Activated T-cell treated with anti-CD3 and anti-CD28 coated beads for 4 hours (primary cell): ENCODE measurements around the gene ST8SIA1.

Source experiments
- DNase-seq: peaks from one replicate; pipeline ENCODE4 v3.0.0-alpha.2; 2020

The ST8SIA1 gene

DNA sequence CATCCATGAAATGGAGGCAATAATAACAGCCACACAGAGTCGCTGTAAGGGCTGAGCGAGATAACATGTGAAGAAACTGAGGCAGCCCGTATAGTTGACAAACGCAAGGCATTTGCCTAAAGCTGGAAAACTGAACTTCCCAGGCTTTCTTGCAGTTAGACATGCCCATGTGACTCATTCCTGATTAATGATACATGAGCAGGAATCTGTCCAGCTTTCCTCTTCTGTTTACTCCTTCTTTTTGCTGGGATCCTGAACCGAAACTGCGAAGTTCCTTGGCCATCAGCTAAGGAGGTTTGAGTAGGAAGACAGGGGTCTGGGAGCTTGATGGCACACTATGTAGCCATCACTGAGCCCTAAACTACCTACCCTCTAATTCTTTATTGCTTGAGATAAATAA is 52.2 kb downstream of the ST8SIA1 start:
- DNase-seq: no peak

DNA sequence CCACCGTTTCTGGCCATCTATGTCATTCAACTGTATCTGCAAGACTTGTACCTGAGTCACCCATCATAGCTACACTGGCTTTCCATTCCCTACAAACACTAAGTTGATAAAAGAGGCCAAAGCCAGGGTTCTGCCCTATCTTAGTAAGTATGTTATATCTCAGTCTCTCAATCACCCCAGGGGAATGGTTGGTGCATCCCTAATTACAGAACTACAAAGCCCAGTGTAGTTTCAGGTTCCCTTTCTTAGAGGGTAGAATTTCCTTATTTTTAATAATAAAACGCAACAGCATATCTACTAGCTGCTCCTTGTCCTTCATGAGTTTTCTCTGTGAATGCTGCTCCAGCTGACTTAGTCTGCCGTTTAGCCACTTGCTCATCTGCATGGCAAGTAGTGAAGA is 57.6 kb downstream of the ST8SIA1 start:
- DNase-seq: no peak

DNA sequence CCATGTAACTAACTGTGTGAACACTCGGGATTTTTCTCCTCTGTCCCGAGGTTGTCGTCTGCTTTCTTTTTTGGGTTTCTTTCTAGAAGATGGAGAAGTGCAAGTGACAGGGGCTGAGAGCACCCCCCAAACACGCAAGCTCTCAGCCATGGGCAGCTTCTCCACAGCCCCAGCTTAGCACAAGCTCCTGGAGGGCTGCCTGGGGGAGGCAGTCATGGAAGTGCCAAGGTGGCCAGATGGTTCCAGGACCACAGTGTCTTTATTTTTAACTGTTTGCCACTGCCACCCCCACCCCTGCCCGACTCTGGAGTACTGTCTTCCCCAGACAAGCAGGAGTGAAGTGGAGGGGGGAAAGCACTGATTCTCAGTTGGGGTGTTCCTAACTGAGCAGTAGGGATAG is 58.2 kb downstream of the ST8SIA1 start:
- DNase-seq: no peak

DNA sequence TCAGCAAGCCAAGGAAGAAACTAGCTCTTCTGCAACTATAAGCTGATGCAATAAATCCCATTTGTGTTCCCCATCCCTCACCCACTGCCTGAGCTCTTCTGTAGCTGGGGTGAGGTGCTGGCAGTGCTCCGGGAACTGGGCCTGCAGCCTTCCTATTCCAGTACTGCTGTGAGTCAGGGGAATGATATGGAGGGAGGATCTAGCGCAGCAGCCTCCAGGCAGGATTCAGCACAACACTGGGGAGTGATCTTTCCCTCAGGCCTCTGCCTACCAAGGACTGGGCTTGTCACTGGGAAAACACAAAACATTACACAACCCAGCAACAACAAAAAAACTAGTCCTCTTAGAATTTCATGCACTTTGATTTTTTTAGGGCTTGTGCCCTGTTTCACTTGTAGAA is 58.7 kb downstream of the ST8SIA1 start:
- DNase-seq: no peak

DNA sequence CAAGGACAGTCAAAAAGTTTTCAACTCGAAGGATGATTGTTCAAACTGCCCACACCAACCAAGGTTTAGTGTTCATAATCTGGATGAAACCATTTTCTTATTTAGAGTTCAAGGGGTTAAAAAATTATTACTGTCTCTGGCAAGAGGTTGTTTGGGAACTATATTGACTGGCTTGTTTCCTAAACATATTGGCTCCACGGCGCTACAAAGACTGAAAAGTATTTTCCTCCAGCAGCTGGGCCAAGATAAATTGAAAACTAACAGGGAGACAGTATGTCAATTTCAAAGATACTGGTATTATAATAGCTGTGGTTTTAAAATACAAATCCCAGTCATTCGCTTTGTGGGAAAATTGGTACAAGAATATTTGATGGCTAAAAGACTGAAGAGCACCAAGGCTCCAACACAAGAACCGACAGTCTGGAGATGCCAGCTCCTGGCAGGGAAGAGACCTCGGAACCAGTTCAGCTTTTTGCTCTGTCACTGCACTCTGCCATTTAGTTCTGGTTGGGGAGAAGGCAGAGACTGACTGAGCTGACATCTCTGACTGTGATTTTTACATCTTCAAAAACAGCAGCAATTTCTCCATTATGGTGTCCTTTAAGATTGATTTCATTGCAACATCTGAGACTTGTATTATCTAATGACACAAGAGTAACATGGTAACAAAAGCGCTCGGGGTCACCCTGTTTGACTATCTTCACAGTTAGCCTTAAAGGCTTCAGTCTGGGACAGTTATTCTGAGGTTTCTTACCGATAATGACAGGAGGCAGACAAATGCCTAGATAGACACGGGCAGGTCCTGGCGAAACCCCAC is 62.0 kb downstream of the ST8SIA1 start:
- DNase-seq: no peak

DNA sequence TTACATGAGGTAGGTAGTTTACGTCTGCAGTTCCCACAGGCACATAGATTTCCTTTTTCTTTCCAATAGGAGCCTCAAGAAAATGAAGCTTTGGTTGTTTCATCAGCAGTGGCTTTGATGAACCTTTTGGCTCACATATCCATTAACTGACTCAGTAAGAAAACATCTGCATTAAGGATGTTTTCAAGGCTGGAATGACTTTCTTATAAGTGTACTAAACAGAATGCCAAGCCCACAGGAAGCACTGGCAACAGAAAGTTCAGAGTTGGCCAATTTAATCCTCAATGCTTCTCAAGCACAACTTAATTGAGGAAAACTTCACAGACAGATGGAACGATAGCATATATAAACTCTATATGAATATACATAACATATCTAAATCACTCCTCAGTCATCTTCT is 63.5 kb downstream of the ST8SIA1 start:
- no peak for DNase-seq

DNA sequence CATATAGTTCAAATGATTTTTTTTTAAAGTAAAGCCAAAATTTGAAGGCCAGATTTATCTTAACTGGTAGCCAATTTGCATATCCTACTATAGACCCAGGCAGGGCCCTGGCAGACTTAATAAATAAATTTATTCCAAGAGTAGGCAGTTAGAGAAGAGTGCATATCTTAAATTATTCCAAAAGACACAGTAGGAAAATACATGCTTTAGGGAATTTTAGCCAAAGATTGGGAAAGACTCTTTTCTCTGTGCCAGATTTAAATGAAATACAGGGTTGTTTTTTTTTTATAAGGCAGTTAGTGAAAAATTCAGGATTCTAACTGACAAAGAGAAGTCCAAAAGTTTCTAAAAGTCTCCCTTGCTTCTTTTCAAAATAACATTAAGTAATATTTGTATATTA is 65.5 kb downstream of the ST8SIA1 start:
- DNase-seq: no peak

DNA sequence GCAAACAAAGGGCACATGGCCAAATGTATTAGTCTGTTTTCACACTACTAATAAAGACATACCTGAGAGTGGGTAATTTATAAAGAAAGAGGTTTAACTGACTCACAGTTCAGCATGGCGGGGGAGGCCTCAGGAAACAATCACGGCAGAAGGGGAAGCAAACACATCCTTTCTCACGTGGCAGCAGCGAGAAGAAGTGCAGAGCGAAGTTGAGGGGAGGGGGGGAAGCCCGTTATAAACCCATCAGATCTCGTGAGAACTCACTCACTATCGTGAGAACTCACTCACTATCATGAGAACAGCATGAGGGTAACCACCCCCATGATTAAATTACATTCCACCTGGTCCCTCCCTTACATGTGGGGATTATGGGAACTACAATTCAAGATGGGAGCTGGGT is 66.1 kb downstream of the ST8SIA1 start:
- DNase-seq: no peak

DNA sequence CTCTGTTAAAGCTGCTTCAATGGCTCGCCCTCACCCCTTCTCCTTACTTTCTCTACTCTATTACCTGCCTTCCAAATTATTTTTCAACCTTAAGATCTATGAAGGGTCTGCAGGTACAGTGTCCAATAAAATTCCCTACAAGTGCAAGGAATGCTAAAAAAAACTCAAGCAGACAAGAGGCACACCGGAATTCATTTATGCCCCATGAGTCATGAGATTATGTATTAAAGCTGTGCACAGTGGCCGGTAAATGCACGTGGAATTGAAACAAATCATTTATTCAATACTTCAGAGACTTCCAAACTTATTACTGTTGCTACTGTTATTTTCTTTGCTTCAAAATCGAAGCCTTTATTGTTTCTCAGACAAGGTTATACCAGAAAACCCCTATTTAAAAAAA is 68.4 kb downstream of the ST8SIA1 start:
- no peak for DNase-seq

DNA sequence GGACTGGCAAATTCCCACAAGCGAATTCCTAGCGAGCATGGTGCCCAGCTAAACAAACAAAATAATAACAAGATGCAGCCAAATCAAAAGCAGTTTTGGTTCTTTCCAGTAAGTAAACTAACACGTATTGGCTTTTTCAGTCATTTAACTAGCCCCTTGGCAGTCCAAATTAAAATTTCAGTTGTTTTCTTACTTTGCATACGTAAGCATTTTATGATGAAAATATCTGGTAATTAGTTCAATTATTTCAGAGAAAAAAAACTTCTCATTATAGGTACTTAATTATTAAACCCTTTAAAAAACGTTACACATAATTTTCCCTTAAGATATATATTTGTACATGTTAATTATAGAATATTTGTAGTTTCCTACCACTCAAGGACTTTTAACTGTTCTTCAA is 70.1 kb downstream of the ST8SIA1 start:
- DNase-seq: no peak

DNA sequence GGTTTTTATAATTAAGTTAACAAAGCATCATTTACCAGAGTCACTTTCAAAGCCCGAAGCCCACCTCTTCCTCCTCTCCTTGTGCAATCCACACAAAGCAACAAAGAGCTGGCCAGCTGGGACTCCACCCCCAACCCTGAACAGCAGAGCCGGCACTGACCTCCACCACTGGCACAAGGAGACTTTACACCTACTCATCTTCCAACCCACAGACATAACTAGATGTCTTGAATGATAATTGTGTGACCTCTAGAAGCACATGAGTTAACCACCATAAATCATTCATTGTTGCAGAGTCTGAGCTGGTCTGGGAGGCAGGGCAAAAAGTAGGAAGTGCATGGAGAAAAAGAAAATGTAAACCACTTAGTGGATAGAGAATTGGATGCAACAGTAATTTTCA is 72.2 kb downstream of the ST8SIA1 start:
- DNase-seq: no peak

DNA sequence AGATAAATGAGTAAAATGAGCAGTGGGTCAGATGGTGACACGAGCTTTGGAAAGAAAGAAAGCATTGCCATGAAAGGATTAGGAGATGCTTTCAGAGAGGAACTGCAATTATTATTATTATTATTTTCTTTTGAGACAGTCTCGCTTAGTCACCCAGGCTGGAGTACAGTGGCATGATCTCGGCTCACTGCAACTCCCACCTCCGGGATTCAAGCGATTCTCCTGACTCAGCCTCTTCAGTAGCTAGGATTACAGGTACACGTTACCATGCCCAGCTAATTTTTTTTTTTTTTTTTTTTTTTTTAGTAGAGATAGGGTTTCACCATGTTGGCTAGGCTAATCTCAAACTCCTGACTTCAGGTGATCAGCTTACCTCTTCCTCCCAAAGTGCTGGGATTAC is 77.4 kb downstream of the ST8SIA1 start:
- DNase-seq: no peak

DNA sequence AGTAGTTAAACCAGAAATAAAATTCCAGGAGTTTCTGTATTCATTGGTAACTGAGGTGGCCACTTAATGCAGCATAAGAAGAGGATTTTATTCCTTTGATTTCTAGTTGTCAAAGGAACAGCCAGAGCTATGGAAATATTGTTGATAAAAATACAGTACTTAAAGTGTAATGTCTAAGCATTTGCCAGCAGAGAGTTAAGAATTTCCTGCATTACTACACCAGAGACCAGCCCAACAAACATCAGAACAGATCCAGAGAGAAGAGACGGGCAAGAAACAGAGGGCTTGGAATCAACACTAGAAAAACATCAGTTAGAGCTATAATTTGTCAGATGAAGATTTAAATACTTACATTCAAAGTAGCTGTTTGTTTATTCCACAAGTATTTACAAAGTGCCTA is 77.9 kb downstream of the ST8SIA1 start:
- no peak for DNase-seq

DNA sequence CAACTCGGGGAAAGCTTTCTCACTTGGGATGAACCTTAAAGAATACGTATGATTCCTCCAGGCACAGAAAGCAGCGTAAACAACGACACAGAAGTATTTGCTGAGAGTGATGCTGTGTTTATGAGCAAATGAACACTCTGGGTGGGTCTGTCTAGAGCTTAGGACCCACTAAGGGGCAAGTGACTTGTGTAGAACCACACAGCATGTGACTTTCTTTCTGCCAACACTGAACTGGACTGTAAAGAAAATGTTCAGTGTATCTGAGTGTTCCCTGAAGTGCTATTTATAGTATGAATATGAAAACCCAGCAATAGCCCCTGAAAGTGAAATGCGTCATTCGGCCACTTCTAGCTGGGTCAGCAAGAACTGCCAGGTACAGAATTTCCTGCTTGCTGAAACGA is 78.5 kb downstream of the ST8SIA1 start:
- DNase-seq: no peak

DNA sequence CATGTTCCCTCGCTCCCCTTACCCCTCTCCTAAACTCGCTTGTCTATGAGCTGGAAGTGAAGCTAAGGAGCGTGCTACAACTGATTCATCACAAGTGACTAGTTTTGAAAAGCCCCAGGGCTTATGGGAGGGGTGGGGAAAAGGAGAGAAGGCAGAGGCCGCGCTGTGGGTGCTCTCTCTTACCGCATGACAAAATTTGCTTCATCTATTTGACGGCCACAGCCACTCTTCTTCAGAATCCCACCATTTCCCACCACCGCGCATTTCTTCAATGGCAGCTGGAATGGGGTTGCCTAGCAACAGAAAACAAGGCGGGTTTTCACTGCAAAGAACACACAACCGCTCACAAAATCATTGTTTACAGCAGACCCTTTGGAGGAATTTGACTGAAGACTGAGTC is 79.4 kb downstream of the ST8SIA1 start:
- DNase-seq: no peak

DNA sequence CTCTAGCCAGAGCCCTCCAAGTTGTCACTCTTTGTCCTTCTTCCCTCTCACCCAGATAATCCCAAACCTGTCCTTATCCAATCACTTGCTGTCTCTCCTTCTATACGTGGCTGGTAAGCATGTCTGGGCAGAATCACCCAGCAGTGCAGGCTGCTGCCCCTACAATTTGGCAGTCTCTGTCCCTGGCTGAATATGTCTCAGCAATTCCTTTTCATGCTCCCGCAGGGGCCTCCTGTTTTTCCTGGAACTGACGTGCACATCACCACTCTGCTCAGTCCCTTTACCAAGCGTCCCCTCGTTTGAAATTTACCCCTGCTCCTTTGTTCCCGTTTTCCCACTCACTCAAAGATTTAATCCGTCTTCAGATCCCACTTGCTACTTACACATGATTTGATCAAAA is 80.0 kb downstream of the ST8SIA1 start:
- DNase-seq: no peak

DNA sequence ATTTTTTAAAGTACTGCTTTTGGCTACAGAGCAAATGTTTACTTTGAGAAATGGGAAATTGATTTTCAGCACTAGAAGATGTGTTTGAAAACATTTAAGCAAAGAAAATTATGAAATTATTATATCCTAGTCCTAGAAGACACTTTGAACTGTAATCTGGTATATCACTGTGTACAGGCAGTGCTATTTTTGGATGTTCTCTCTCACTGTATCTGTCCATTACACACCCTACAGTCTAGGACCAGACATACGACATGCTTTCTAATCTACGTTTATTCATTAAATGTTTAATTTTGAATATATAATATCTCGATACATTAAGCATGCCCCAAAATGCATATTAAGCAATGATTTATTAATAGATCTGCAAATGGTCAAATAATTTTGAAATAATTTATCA is 82.5 kb downstream of the ST8SIA1 start:
- no peak for DNase-seq

DNA sequence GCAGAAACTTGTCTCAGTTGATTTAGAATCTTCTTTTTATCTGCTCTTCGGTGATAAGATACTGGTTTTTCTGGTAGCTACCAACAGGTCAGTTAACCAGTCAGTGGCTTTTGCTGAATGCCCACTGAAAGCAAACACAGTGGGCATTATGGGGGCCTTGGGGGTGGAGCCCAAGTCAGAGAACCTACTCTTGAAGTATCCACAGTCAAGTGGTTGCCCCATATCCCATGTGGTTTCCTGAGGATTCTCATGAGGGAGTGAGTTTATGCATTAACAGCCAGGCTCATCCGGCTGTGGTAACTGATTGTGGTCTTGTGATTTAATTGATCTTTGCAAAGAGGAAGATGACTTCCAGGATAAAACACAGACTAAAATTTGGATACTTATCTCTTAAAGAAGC is 83.7 kb downstream of the ST8SIA1 start:
- no peak for DNase-seq

DNA sequence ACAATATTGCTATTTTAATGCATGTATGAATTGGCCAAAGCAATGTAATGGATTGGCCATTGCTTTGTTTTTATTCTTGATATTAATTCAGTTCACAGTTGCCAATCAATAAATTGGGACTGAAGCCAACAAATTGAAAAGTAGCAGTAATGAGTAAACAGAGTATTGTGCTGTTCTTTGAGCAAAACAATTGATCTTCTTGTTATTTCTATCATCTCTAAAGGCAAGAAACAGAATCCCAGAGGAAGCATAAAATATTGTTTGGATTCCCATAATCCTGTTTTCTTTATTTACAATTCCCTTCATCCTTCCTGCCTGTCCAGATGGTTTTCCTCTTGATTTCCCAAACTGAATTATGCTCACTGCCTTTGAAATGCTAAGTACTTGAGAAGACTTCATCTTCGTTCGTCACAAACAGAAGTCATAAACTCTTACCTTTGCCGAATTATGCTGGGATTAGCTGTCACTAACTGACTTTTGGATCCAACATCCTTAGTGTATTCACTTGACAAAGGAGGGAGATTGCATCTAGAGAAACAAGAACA is 85.9 kb downstream of the ST8SIA1 start:
- no peak for DNase-seq

DNA sequence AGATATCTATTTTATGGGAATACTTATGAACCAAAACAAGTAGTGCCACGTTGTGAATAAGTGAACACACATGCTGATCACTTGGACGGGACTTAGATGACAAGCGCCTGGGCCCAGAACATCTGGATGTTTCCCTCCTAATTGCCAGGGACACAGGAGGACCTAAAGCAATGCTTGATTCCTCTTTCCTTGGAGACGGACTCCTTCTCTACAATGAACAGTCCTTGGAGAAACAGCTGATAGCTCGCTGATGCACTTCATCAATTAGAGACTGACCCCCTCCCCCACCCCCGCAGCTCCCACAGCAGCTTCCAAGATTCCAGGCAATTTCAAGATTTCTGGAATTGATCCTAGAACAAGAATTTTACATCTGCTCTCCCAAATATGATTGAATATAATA is 86.4 kb downstream of the ST8SIA1 start:
- no peak for DNase-seq

DNA sequence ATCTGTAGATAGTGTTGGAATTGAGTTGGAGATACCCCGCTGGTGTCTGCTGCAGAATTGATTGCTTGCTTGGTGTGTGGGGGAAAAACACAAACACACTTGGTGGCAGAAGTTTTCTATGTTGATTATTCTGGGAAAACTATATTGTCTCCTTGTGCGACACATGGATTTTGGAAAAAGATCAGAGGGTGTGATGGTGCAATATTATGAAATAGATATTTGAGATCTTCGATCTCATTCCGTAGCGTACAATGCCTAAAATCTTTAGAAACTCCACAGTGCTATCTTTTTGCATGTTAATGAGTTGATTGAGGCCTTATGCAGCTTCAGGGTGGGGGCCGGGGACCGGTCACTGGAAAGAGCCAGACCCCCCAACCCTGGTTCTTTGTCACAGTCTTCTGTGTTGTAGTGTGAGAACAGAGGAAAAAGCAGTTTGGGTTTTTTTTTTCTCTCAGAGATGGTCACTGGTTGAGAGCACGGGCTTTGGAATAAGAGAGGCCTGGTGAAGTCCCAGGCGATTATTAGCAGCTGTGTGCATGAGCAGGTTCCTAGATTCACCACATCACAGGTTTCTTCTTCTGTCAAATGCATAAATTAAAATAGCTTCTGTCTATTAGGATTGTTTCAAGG is 88.2 kb downstream of the ST8SIA1 start:
- no peak for DNase-seq

DNA sequence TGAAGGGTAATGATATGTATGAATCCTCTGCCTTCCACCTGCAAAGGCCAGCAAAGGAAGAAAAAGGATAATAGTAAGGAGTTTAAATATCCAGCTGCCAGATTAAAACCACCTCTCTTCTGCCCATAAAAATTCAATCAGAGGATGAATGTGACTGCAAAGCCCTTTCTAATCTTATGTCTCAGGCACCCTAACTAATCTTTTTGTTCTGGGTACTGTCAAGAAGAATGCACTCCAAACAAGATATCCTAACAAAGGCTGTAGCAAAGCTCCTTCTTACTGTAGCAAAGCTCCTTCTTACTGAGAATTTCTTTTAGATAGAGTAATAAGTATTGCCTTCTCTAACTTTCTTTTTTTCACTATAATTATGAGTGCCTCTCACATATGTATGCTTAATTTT is 91.8 kb downstream of the ST8SIA1 start:
- DNase-seq: no peak

DNA sequence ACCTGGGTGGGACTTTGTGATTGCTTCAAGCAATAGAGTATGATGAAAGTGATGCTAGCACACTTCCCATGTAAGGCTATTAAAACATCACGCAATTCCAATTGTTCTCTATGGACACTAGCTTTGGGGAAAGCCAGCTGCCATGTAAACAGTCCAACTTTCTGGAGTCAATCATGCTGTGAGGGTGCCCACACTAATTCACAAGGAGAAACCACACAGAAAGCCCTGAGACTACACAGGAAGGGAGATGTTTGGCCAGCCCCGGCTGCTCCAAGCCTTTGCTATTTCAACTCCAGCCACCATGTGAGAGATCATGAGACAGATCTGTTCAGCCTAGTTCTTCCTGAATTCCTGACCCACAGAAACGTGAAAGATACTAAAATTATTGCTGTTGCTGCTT is 96.3 kb downstream of the ST8SIA1 start:
- no peak for DNase-seq

DNA sequence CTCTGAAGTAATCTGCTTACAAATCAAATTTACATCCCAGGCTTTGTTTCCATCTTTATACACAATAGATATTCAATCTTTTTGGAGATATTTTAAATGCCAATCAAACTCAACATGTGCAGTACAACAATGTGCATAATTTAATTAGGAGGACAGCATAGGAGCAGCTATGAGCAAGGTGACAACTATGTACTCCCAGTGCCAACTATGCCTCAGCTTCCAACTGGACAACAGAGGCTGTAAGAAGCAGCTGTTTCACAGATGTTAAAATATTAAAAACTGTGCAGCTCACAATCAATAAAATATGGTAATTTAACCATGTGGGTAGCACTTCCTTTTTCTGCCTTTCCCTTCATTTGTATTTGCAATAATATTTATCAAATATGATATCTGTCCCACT is 99.9 kb downstream of the ST8SIA1 start:
- no peak for DNase-seq

DNA sequence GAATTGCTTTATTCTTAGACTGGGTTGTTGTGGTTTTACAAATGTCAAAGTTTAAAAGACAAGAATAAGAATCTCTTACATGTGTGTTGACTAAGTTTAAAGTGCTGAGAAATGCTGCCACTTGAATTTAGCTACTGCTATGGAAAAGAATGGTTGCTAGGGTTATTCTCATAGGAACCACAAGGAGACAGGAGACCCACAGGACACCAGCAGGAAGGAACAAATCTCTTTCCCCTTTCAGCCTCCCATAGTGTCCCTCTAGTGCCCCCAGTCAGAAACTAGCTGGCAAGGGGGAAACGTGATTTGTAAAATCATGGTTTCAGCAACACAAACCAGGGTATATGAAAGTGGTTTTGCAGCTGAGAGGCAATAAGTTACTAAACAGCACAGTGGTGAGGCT is 102.7 kb downstream of the ST8SIA1 start:
- no peak for DNase-seq
